ENCODE results near the gene ANKRD39.
A peak's percentile ranks its signal among the peaks of the same experiment; 100 is the strongest.

ANKRD39 gene

DNA sequence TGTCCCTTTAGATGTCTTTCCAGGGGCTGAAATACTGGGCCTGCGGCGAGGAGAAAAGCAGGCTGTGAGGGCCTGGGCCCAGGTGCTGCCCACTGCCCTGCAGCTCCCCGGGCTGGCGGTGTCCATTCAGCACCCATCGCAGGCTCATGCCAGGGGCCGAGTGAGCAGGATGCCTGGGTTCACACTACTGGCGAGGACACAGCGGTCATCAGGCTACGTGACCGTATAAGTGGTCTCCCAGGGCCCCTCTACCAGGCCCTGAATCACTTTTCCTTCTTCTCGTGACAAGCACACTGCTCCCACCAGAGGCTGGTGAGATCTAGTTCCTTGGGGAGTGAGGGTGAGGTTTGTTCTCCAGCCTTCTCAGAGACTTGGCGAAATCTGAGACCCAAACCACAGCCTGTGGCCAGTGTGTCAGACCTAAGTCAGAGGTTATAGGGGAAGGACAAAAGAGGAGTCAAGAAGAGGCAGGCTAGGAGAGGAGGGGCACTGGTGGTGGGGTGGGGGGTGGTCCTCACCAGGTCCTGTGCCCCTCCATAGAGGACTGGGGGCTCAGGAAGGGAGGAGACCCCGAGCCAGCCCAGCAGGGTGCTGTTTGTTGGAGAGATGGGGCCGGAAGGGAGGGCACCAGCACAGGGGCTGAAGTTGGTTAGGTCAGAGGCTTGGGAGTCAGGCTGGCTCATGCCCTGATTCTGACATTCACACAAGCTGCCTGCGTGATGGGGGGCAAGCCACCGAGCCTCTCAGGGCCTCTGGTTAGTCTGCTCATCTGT, 18.6 kb upstream of the ANKRD39 start:
- 79% methylated on average over 16 of the region's 16 CpGs for WGBS
- H2AFZ ChIP-seq (ENCODE audit: low read depth, low read length) = no peak overlapping the region

DNA sequence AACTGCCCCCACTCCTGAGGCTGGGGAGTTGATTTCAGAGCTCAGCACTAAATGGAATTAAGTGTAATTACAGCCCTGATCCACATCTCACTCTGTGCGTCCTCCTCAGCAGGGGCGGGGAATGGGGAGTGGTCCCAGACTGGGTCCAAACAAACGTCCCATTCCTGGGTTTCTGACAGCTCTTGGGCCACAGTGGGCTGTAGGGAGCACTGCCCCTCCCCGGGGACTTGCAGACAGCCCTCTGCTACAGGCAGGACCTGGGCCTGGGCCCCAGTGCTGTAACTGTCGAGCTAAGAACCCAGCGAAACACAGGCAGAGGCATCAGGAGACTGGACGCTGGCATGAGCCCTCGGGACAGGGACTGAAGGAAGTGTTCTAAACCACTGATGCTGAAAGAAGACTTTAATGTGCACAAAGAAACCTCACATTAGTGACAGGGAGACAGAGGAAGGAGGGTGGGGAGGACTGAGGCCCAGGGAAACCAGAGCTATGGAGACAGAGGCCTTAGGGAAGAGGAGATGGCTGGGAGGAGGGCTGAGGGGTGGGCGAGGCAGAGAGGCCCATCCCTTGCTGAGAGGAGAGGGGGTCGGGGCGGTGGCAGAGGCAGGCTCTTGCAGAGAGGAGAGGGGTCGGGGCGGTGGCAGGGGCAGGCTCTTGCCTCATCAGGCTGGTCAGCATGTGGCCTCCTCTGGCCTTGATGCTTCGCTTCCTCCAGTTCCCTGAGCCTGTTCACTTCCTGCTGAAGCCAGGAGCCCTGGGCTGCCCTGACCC, 17.9 kb upstream of the ANKRD39 start:
- WGBS = 53% methylated on average over 14 of the region's 14 CpGs
- no peak overlapping the region for H4K8ac ChIP-seq (ENCODE audit: low read length)

More for the DNA sequence above, 18.6 kb upstream of the ANKRD39 start:
- no peak overlapping the region for H3K14ac ChIP-seq (ENCODE audit: low read length in 2 of 2)
- peak overlapping the region; percentile 29 to 52 for H3K18ac ChIP-seq (ENCODE audit: low read depth in 1 of 2, low read length in 2 of 2)
- H3K27me3 ChIP-seq (ENCODE audit: control insufficient read depth in 1 of 2, insufficient read depth in 1 of 2, low read length in 2 of 2) = peaks cover 0 to 25% of the 10 kb centered on the region in 2 experiments
- no peak overlapping the region for H2BK15ac ChIP-seq (ENCODE audit: low read depth, poor library complexity, severe bottlenecking)
- H3K4ac ChIP-seq (ENCODE audit: low read depth in 1 of 2, low read length in 2 of 2) = peak overlapping the region in 1 of 2 experiments; percentile 41
- H2BK120ac ChIP-seq (ENCODE audit: low read depth, low read length) = peak overlapping the region; percentile 13
- H3K9ac ChIP-seq (ENCODE audit: low read length) = no peak overlapping the region
- no peak overlapping the region for H2BK5ac ChIP-seq (ENCODE audit: low read depth, low read length, poor library complexity, severe bottlenecking)
- H3K4me2 ChIP-seq (ENCODE audit: low read length, poor library complexity, severe bottlenecking) = no peak overlapping the region
- peak; percentile 25 for DNase-seq
- peak overlapping the region; percentile 41 for H4K91ac ChIP-seq (ENCODE audit: low read length)
- H4K8ac ChIP-seq (ENCODE audit: low read length) = no peak overlapping the region
- no peak overlapping the region for H3K27ac ChIP-seq (ENCODE audit: low read length, poor library complexity, severe bottlenecking)
- H3K36me3 ChIP-seq (ENCODE audit: control insufficient read depth in 1 of 2, insufficient read depth in 2 of 2, low read depth in 1 of 2, low read length in 2 of 2) = no peaks in the 10 kb centered on the region
- H3K4me3 ChIP-seq (ENCODE audit: insufficient read depth in 1 of 2, low read depth in 1 of 2, low read length in 2 of 2) = no peak overlapping the region
- H3K9me3 ChIP-seq (ENCODE audit: control insufficient read depth, low read length) = no peaks in the 10 kb centered on the region
- peak overlapping the region in 1 of 2 experiments; percentile 47 for H2BK12ac ChIP-seq (ENCODE audit: low read length in 2 of 2)
- H3K4me1 ChIP-seq (ENCODE audit: control insufficient read depth, insufficient read depth, low read depth, low read length) = peaks cover 11% of the 10 kb centered on the region
- no peak overlapping the region for H2AK5ac ChIP-seq (ENCODE audit: low read length, severe bottlenecking)
- H3K79me1 ChIP-seq (replicated peaks; ENCODE audit: low read length, poor library complexity, severe bottlenecking) = no peaks in the 10 kb centered on the region
- H3K23ac ChIP-seq (ENCODE audit: low read length in 2 of 2) = no peak overlapping the region

DNA sequence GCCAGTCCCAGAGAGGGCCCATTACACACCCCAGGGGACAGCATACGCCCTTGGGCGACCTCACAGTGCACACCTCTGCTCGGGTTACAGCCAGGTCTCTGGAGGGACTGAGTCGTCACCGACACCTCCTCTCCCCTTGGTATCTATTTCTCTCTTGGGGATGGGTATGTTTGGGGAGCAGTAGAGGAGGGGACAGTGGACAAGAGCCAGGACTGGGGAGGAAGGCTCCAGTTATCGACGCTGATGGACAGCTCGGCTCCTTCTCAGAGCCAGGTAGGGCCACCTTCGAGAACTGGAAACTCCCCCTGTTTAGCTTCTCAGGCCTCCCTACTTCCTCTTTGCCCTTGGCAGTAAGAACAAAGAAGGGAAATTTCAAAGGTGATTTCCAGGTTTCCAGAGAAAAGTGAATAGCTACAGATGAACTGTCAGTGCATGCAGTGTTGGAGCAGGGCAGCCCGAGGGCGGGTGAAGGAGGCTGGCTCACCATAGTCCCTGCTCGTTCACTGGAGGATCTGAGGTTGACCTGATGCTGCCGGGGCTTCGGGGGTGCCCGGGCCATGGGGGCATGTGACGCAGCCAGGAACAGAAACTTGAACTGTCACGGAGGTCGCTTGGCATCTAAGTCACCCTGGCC, 16.5 kb upstream of the ANKRD39 start:
- Histone ChIP-seq H3K4ac (ENCODE audit: low read depth in 1 of 2, low read length in 2 of 2) (no peak overlapping the region), H3K9me3 (ENCODE audit: control insufficient read depth, low read length) (no peaks in the 10 kb centered on the region), H2BK120ac (ENCODE audit: low read depth, low read length) (no peak overlapping the region), H3K4me3 (ENCODE audit: insufficient read depth in 1 of 2, low read depth in 1 of 2, low read length in 2 of 2) (no peak overlapping the region), H2AK5ac (ENCODE audit: low read length, severe bottlenecking) (no peak overlapping the region), H4K8ac (ENCODE audit: low read length) (no peak overlapping the region), H3K36me3 (ENCODE audit: control insufficient read depth in 1 of 2, insufficient read depth in 2 of 2, low read depth in 1 of 2, low read length in 2 of 2) (no peaks in the 10 kb centered on the region), H2BK15ac (ENCODE audit: low read depth, poor library complexity, severe bottlenecking) (no peak overlapping the region), H3K79me1 (replicated peaks; ENCODE audit: low read length, poor library complexity, severe bottlenecking) (no peaks in the 10 kb centered on the region), H2BK12ac (ENCODE audit: low read length in 2 of 2) (peak overlapping the region in 1 of 2 experiments; percentile 12), H2AFZ (ENCODE audit: low read depth, low read length) (no peak overlapping the region), H3K27ac (ENCODE audit: low read length, poor library complexity, severe bottlenecking) (no peak overlapping the region), H3K23ac (ENCODE audit: low read length in 2 of 2) (no peak overlapping the region), H3K14ac (ENCODE audit: low read length in 2 of 2) (no peak overlapping the region), H3K18ac (ENCODE audit: low read depth in 1 of 2, low read length in 2 of 2) (no peak overlapping the region), H3K9ac (ENCODE audit: low read length) (no peak overlapping the region), H3K27me3 (ENCODE audit: control insufficient read depth in 1 of 2, insufficient read depth in 1 of 2, low read length in 2 of 2) (peaks cover 0 to 20% of the 10 kb centered on the region in 2 experiments), H3K4me1 (ENCODE audit: control insufficient read depth, insufficient read depth, low read depth, low read length) (peaks cover 15% of the 10 kb centered on the region), H3K4me2 (ENCODE audit: low read length, poor library complexity, severe bottlenecking) (no peak overlapping the region), H4K91ac (ENCODE audit: low read length) (no peak overlapping the region), H2BK5ac (ENCODE audit: low read depth, low read length, poor library complexity, severe bottlenecking) (no peak overlapping the region)
- WGBS = 92% methylated on average over 10 of the region's 18 CpGs
- DNase-seq = no peak

More for the DNA sequence above, 17.9 kb upstream of the ANKRD39 start:
- DNase-seq = no peak
- Histone ChIP-seq H4K91ac (ENCODE audit: low read length) (peak overlapping the region; percentile 41), H3K27me3 (ENCODE audit: control insufficient read depth in 1 of 2, insufficient read depth in 1 of 2, low read length in 2 of 2) (peaks cover 0 to 20% of the 10 kb centered on the region in 2 experiments), H3K36me3 (ENCODE audit: control insufficient read depth in 1 of 2, insufficient read depth in 2 of 2, low read depth in 1 of 2, low read length in 2 of 2) (no peaks in the 10 kb centered on the region), H2BK12ac (ENCODE audit: low read length in 2 of 2) (peak overlapping the region in 1 of 2 experiments; percentile 16), H3K4me2 (ENCODE audit: low read length, poor library complexity, severe bottlenecking) (no peak overlapping the region), H2AK5ac (ENCODE audit: low read length, severe bottlenecking) (no peak overlapping the region), H3K23ac (ENCODE audit: low read length in 2 of 2) (no peak overlapping the region), H3K27ac (ENCODE audit: low read length, poor library complexity, severe bottlenecking) (no peak overlapping the region), H3K4me1 (ENCODE audit: control insufficient read depth, insufficient read depth, low read depth, low read length) (peaks cover 11% of the 10 kb centered on the region), H3K18ac (ENCODE audit: low read depth in 1 of 2, low read length in 2 of 2) (peak overlapping the region in 1 of 2 experiments; percentile 52), H2BK5ac (ENCODE audit: low read depth, low read length, poor library complexity, severe bottlenecking) (no peak overlapping the region), H3K9ac (ENCODE audit: low read length) (no peak overlapping the region), H2BK15ac (ENCODE audit: low read depth, poor library complexity, severe bottlenecking) (no peak overlapping the region), H3K9me3 (ENCODE audit: control insufficient read depth, low read length) (no peaks in the 10 kb centered on the region), H2BK120ac (ENCODE audit: low read depth, low read length) (no peak overlapping the region), H3K4me3 (ENCODE audit: insufficient read depth in 1 of 2, low read depth in 1 of 2, low read length in 2 of 2) (no peak overlapping the region), H3K4ac (ENCODE audit: low read depth in 1 of 2, low read length in 2 of 2) (peak overlapping the region in 1 of 2 experiments; percentile 3), H2AFZ (ENCODE audit: low read depth, low read length) (peak overlapping the region; percentile 0), H3K79me1 (replicated peaks; ENCODE audit: low read length, poor library complexity, severe bottlenecking) (no peaks in the 10 kb centered on the region), H3K14ac (ENCODE audit: low read length in 2 of 2) (no peak overlapping the region)

DNA sequence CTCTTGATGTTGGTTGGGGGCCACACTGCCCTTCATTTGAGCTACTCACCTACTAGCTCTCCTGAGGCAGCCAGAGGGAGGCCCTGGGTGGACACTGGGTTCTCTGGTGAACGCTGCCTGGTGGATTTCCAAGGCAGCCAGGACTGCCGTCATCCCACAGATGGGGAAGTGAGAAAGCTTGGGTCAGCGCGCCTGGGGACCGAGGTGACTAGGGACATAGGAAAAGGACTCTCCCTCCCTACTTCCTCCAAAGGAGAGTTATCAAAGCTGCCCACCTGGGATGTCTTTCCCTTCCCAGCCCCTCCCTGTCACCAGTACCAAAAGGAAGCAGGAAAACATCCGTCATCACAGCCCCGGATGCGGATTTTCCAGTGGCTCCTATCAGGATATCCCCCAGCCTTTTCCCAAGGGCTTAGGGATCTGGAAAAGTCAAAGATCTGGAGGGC, 15.9 kb upstream of the ANKRD39 start:
- H3K27ac ChIP-seq (ENCODE audit: low read length, poor library complexity, severe bottlenecking) = no peak overlapping the region
- no peak overlapping the region for H4K8ac ChIP-seq (ENCODE audit: low read length)
- no peak overlapping the region for H2BK15ac ChIP-seq (ENCODE audit: low read depth, poor library complexity, severe bottlenecking)
- H3K79me1 ChIP-seq (replicated peaks; ENCODE audit: low read length, poor library complexity, severe bottlenecking) = no peaks in the 10 kb centered on the region
- H3K4me3 ChIP-seq (ENCODE audit: insufficient read depth in 1 of 2, low read depth in 1 of 2, low read length in 2 of 2) = no peak overlapping the region
- no peak overlapping the region for H2AFZ ChIP-seq (ENCODE audit: low read depth, low read length)
- H2BK12ac ChIP-seq (ENCODE audit: low read length in 2 of 2) = no peak overlapping the region
- no peak overlapping the region for H2BK120ac ChIP-seq (ENCODE audit: low read depth, low read length)
- no peak overlapping the region for H3K18ac ChIP-seq (ENCODE audit: low read depth in 1 of 2, low read length in 2 of 2)
- H3K4ac ChIP-seq (ENCODE audit: low read depth in 1 of 2, low read length in 2 of 2) = no peak overlapping the region
- H3K9me3 ChIP-seq (ENCODE audit: control insufficient read depth, low read length) = no peaks in the 10 kb centered on the region
- H3K36me3 ChIP-seq (ENCODE audit: control insufficient read depth in 1 of 2, insufficient read depth in 2 of 2, low read depth in 1 of 2, low read length in 2 of 2) = no peaks in the 10 kb centered on the region
- H3K27me3 ChIP-seq (ENCODE audit: control insufficient read depth in 1 of 2, insufficient read depth in 1 of 2, low read length in 2 of 2) = peaks cover 0 to 20% of the 10 kb centered on the region in 2 experiments
- no peak overlapping the region for H2BK5ac ChIP-seq (ENCODE audit: low read depth, low read length, poor library complexity, severe bottlenecking)
- H3K9ac ChIP-seq (ENCODE audit: low read length) = no peak overlapping the region
- no peak overlapping the region for H3K14ac ChIP-seq (ENCODE audit: low read length in 2 of 2)
- DNase-seq = no peak
- H3K23ac ChIP-seq (ENCODE audit: low read length in 2 of 2) = no peak overlapping the region
- no peak overlapping the region for H3K4me2 ChIP-seq (ENCODE audit: low read length, poor library complexity, severe bottlenecking)
- no peak overlapping the region for H2AK5ac ChIP-seq (ENCODE audit: low read length, severe bottlenecking)
- WGBS = 58% methylated on average over 7 of the region's 8 CpGs
- H4K91ac ChIP-seq (ENCODE audit: low read length) = no peak overlapping the region
- peaks cover 15% of the 10 kb centered on the region for H3K4me1 ChIP-seq (ENCODE audit: control insufficient read depth, insufficient read depth, low read depth, low read length)
